CD8-positive, alpha-beta memory T cell (primary cell): Measurements from ENCODE around the gene CBLN3. TPM values are rescaled to one million over a fixed set of nuclear protein-coding genes. Genes with fewer than 3 reads are reported as not detected.

Experiments used
- CTCF ChIA-PET: fragments of 350-600 bp; sonication (Branson Sonifier 250); formaldehyde crosslinking; loops from one replicate; lab custom pipeline; 2021; ENCODE audit warnings: antibody characterized with exemption; lab: Charles Lee
- POLR2A ChIA-PET: fragments of 350-600 bp; sonication (Branson Sonifier 250); formaldehyde crosslinking; loops from one replicate; lab custom pipeline; 2021; ENCODE audit warnings: antibody characterized with exemption; lab: Charles Lee
- DNase-seq, 5 donors: peaks; one replicate each; pipeline versions ENCODE4 v3.0.0 to v3.0.0-alpha.2; 2020 to 2022; ENCODE audit warnings: mixed read lengths in 1 of 5
- H3K27ac ChIP-seq: one replicate; pipeline ENCODE4 v1.7.0; 2013; ENCODE audit warnings: low read depth, mild to moderate bottlenecking, low read length, moderate library complexity
- H3K27me3 ChIP-seq: 2 replicates; pipeline ENCODE4 v1.7.0; 2013; ENCODE audit warnings: low read length, mild to moderate bottlenecking; ENCODE audit not compliant: insufficient read depth, poor library complexity, severe bottlenecking
- H3K36me3 ChIP-seq: 2 replicates; pipeline ENCODE4 v1.7.0; 2013; ENCODE audit warnings: mild to moderate bottlenecking, low read length, moderate library complexity; ENCODE audit not compliant: insufficient read depth
- H3K4me1 ChIP-seq: 2 replicates; pipeline ENCODE4 v1.7.0; 2013; ENCODE audit warnings: mild to moderate bottlenecking, low read length, moderate library complexity; ENCODE audit not compliant: insufficient read depth
- H3K4me3 ChIP-seq: 2 replicates; pipeline ENCODE4 v1.7.0; 2013; ENCODE audit warnings: mild to moderate bottlenecking, low read length
- H3K9me3 ChIP-seq: 2 replicates; pipeline ENCODE4 v1.7.0; 2013; ENCODE audit warnings: mild to moderate bottlenecking, low read length
- H3K27ac Mint-ChIP-seq, 8 donors: one replicate each; pipeline ENCODE4 v1.8.0; 2020 to 2021; ENCODE audit warnings: mixed read lengths in 8 of 8, mild to moderate bottlenecking in 6 of 8, inconsistent platforms in 3 of 8, moderate library complexity in 3 of 8
- H3K27me3 Mint-ChIP-seq, 2 donors: one replicate each; pipeline ENCODE4 v1.8.0; 2020 to 2021; ENCODE audit warnings: mixed read lengths in 2 of 2, mild to moderate bottlenecking in 1 of 2, moderate library complexity in 1 of 2
- H3K36me3 Mint-ChIP-seq, 3 donors: one replicate each; pipeline ENCODE4 v1.8.0; 2020 to 2021; ENCODE audit warnings: mixed read lengths in 3 of 3, inconsistent platforms in 1 of 3, mild to moderate bottlenecking in 1 of 3
- H3K4me1 Mint-ChIP-seq, 3 donors: one replicate each; pipeline ENCODE4 v1.8.0; 2020 to 2021; ENCODE audit warnings: mixed read lengths in 3 of 3, inconsistent platforms in 1 of 3, mild to moderate bottlenecking in 1 of 3
- H3K4me3 Mint-ChIP-seq, 7 donors: one replicate each; pipeline ENCODE4 v1.8.0; 2020 to 2021; ENCODE audit warnings: mixed read lengths in 7 of 7, mild to moderate bottlenecking in 6 of 7, moderate library complexity in 4 of 7, inconsistent platforms in 2 of 7
- H3K9me3 Mint-ChIP-seq, 5 donors: one replicate each; pipeline ENCODE4 v1.8.0; 2020 to 2022; ENCODE audit warnings: mixed read lengths in 5 of 5, mild to moderate bottlenecking in 3 of 5, moderate library complexity in 2 of 5, inconsistent platforms in 1 of 5
- polyA plus RNA-seq: library from polyadenylated mRNA; unstranded; fragments of 300-500 nt; fragmentation: Illumina TruSeq; gene quantifications from one replicate; pipeline ENCODE4 v1.2.3, GENCODE V29; 2021
- total RNA-seq, 2 experiments: library from RNA; stranded (reverse); gene quantifications; one replicate each; pipeline ENCODE4 v1.2.3, GENCODE V29; 2021

Gene CBLN3
- total and polyA plus RNA-seq, 3 experiments from 2014 or later, result 7.4 to 7.7 TPM; not detected in 1

GRCh38 chr14:24422261-24422660 is 7.2 kb downstream of the CBLN3 start:
- Histone ChIP-seq H3K27ac (no peak overlapping the region), H3K9me3 (no peaks in the 10 kb centered on the region), H3K27me3 (no peaks in the 10 kb centered on the region), H3K4me1 (peaks cover 32% of the 10 kb centered on the region), H3K4me3 (no peak overlapping the region), H3K36me3 (no peaks in the 10 kb centered on the region)
- H3K36me3 Mint-ChIP-seq, result no peaks in the 10 kb centered on the region
- H3K4me3 Mint-ChIP-seq, result no peak overlapping the region
- peaks cover 7 to 9% of the 10 kb centered on the region in 2 donors for H3K27me3 Mint-ChIP-seq
- peaks cover 7 to 19% (median 17%) of the 10 kb centered on the region in 3 donors for H3K4me1 Mint-ChIP-seq
- POLR2A ChIA-PET, result no interaction called here
- CTCF ChIA-PET, result interaction anchor here (4.2 to 22.1 kb wide), 2 partner anchors 9 to 87 kb away, joined by 15 to 486 read pairs; partner anchors contain the start of genes ADCY4 and RIPK3
- no peak overlapping the region for H3K27ac Mint-ChIP-seq
- no peak for DNase-seq
- no peaks in the 10 kb centered on the region for H3K9me3 Mint-ChIP-seq

- no peak overlapping the region for H3K4me3 ChIP-seq
- H3K27me3 ChIP-seq, result no peaks in the 10 kb centered on the region
- no peak for DNase-seq
- H3K36me3 Mint-ChIP-seq, result no peaks in the 10 kb centered on the region
- no peaks in the 10 kb centered on the region for H3K9me3 ChIP-seq
- ChIA-PET POLR2A (interaction anchor here (0.7 to 1.2 kb wide), 2 partner anchors 11 to 13 kb away, joined by 3 to 4 read pairs; partner anchors contain the start of genes CBLN3 and KHNYN), CTCF (interaction anchor here (0.8 to 1.9 kb wide), 7 partner anchors 11 to 110 kb away, joined by 3 to 8 read pairs (median 3); partner anchors contain the start of genes CBLN3 and KHNYN)
- no peaks in the 10 kb centered on the region for H3K36me3 ChIP-seq
- peaks cover 9% of the 10 kb centered on the region for H3K4me1 ChIP-seq
- H3K27ac ChIP-seq, result no peak overlapping the region
- peaks cover 7 to 9% of the 10 kb centered on the region in 2 donors for H3K27me3 Mint-ChIP-seq
- H3K27ac Mint-ChIP-seq, result no peak overlapping the region
- H3K4me1 Mint-ChIP-seq, result no peaks in the 10 kb centered on the region
- no peaks in the 10 kb centered on the region for H3K9me3 Mint-ChIP-seq
- no peak overlapping the region for H3K4me3 Mint-ChIP-seq
These were observed 11.0 kb downstream of the CBLN3 start for GRCh38 chr14:24418492-24418873.

- Mint-ChIP-seq H3K4me1 (no peaks in the 10 kb centered on the region), H3K27me3 (peaks cover 7 to 9% of the 10 kb centered on the region in 2 donors), H3K27ac (no peak overlapping the region), H3K4me3 (no peak overlapping the region), H3K36me3 (no peaks in the 10 kb centered on the region), H3K9me3 (no peaks in the 10 kb centered on the region)
- DNase-seq, result no peak
- H3K4me1 ChIP-seq, result peaks cover 9% of the 10 kb centered on the region
- H3K27ac ChIP-seq, result no peak overlapping the region
- ChIA-PET POLR2A (no interaction called here), CTCF (interaction anchor here (1.0 to 1.9 kb wide), 4 partner anchors 14 to 110 kb away, joined by 3 to 8 read pairs (median 3); no protein-coding TSS in a partner anchor)
- H3K36me3 ChIP-seq, result no peaks in the 10 kb centered on the region
- no peak overlapping the region for H3K4me3 ChIP-seq
- no peaks in the 10 kb centered on the region for H3K27me3 ChIP-seq
- H3K9me3 ChIP-seq, result no peaks in the 10 kb centered on the region
These were observed 11.5 kb downstream of the CBLN3 start for GRCh38 chr14:24417832-24418491.

DNA sequence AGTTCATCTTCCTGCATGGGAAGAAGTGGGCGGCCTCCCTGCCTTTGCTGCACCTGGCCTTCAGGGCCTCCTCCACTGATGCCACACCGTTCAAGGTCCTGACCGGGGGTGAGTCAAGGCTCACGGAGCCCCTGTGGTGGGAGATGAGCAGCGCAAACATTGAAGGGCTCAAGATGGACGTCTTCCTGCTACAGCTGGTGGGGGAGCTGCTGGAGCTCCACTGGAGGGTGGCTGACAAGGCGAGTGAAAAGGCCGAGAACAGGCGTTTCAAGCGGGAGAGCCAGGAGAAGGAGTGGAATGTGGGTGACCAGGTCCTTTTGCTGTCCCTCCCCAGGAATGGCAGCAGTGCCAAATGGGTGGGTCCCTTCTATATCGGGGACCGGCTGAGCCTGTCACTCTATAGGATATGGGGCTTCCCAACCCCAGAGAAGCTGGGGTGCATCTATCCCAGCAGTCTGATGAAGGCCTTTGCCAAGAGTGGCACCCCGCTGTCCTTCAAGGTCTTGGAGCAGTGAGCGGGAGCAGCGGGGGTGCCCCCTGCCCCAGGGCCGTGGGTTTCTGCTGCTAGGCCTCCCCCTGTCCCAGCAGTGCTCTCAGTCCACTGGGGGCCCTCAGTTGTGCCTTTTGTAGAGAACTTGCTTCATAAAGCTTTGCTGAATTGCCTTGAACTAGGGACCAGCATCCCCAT is 12.4 kb downstream of the CBLN3 start:
- Histone ChIP-seq H3K9me3 (no peaks in the 10 kb centered on the region), H3K4me1 (no peaks in the 10 kb centered on the region), H3K27me3 (no peaks in the 10 kb centered on the region), H3K4me3 (no peak overlapping the region), H3K27ac (no peak overlapping the region), H3K36me3 (no peaks in the 10 kb centered on the region)
- H3K9me3 Mint-ChIP-seq, result no peaks in the 10 kb centered on the region
- H3K4me1 Mint-ChIP-seq, result no peaks in the 10 kb centered on the region
- ChIA-PET POLR2A (no interaction called here), CTCF (interaction anchor here (1.1 to 1.4 kb wide), 2 partner anchors 15 to 109 kb away, joined by 3 read pairs; no protein-coding TSS in a partner anchor)
- no peak overlapping the region for H3K4me3 Mint-ChIP-seq
- DNase-seq, result no peak
- no peak overlapping the region for H3K27ac Mint-ChIP-seq
- no peaks in the 10 kb centered on the region for H3K36me3 Mint-ChIP-seq
- peaks cover 7 to 9% of the 10 kb centered on the region in 2 donors for H3K27me3 Mint-ChIP-seq

- H3K36me3 Mint-ChIP-seq, result no peaks in the 10 kb centered on the region
- no peak for DNase-seq
- POLR2A ChIA-PET, result no interaction called here
- no peaks in the 10 kb centered on the region for H3K4me1 Mint-ChIP-seq
- H3K27me3 Mint-ChIP-seq, result peaks cover 7 to 9% of the 10 kb centered on the region in 2 donors
- no peak overlapping the region for H3K27ac Mint-ChIP-seq
- Histone ChIP-seq H3K4me1 (no peaks in the 10 kb centered on the region), H3K27me3 (no peaks in the 10 kb centered on the region), H3K36me3 (no peaks in the 10 kb centered on the region), H3K4me3 (no peak overlapping the region), H3K9me3 (no peaks in the 10 kb centered on the region), H3K27ac (no peak overlapping the region)
- CTCF ChIA-PET, result no interaction called here
- no peak overlapping the region for H3K4me3 Mint-ChIP-seq
- no peaks in the 10 kb centered on the region for H3K9me3 Mint-ChIP-seq
These were observed 13.1 kb downstream of the CBLN3 start for GRCh38 chr14:24416254-24416931.

DNA sequence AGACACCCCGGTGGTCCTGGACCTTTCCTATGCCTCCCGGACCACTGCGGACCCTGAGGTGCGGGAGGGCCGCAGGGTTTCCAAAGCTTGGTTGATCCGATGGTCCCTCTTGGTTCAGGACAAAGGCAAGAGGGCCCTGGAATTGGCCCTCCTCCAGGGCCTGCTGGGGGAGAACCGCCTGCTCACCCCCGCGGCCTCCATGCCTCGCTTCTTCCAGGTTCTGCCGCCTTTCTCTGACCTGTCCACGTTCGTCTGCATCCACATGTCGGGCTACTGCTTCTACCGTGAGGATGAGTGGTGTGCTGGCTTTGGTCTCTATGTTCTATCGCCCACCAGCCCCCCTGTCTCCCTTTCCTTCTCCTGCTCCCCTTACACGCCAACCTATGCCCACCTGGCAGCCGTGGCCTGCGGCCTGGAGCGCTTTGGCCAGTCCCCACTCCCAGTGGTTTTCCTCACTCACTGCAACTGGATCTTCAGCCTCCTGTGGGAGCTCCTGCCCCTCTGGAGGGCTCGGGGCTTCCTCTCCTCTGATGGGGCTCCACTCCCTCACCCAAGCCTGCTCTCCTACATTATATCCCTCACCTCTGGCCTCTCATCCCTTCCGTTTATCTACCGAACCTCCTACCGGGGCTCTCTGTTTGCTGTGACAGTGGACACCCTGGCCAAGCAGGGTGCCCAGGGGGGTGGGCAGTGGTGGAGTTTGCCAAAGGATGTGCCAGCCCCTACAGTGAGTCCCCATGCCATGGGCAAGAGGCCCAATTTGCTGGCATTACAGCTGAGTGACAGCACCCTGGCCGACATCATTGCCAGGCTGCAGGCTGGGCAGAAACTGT is 13.8 kb downstream of the CBLN3 start:
- no peak overlapping the region for H3K4me3 ChIP-seq
- Mint-ChIP-seq H3K27me3 (peaks cover 7 to 9% of the 10 kb centered on the region in 2 donors), H3K36me3 (no peaks in the 10 kb centered on the region), H3K4me3 (no peak overlapping the region), H3K4me1 (no peaks in the 10 kb centered on the region), H3K27ac (no peak overlapping the region), H3K9me3 (no peaks in the 10 kb centered on the region)
- POLR2A ChIA-PET, result interaction anchor here (0.6 kb wide), 1 partner anchor 207 kb away, joined by 5 read pairs; no protein-coding TSS in a partner anchor
- H3K36me3 ChIP-seq, result no peaks in the 10 kb centered on the region
- CTCF ChIA-PET, result interaction anchor here (1.6 kb wide), 1 partner anchor 173 kb away, joined by 4 read pairs; the partner anchor contains the start of gene TINF2
- no peaks in the 10 kb centered on the region for H3K9me3 ChIP-seq
- no peaks in the 10 kb centered on the region for H3K4me1 ChIP-seq
- H3K27ac ChIP-seq, result no peak overlapping the region
- DNase-seq, result no peak
- no peaks in the 10 kb centered on the region for H3K27me3 ChIP-seq

- ChIA-PET POLR2A (interaction anchor here (0.6 kb wide), 1 partner anchor 206 kb away, joined by 5 read pairs; no protein-coding TSS in a partner anchor), CTCF (interaction anchor here (0.7 to 1.6 kb wide), 2 partner anchors 76 to 173 kb away, joined by 3 to 4 read pairs; partner anchors contain the start of gene TINF2)
- no peaks in the 10 kb centered on the region for H3K36me3 ChIP-seq
- peak overlapping the region in 1 of 7 donors; percentile 36 for H3K4me3 Mint-ChIP-seq
- H3K4me1 Mint-ChIP-seq, result no peaks in the 10 kb centered on the region
- DNase-seq, result no peak
- no peak overlapping the region for H3K27ac Mint-ChIP-seq
- no peaks in the 10 kb centered on the region for H3K36me3 Mint-ChIP-seq
- H3K4me3 ChIP-seq, result no peak overlapping the region
- no peaks in the 10 kb centered on the region for H3K4me1 ChIP-seq
- H3K27me3 Mint-ChIP-seq, result peaks cover 7% of the 10 kb centered on the region in 2 donors
- no peaks in the 10 kb centered on the region for H3K9me3 ChIP-seq
- no peak overlapping the region for H3K27ac ChIP-seq
- H3K27me3 ChIP-seq, result no peaks in the 10 kb centered on the region
- H3K9me3 Mint-ChIP-seq, result no peaks in the 10 kb centered on the region
These were observed 14.6 kb downstream of the CBLN3 start for GRCh38 chr14:24414732-24415420.
